GM19043 (cell line): ENCODE results near the gene POLR2H.
A peak's percentile ranks its signal among the peaks of the same experiment; 100 is the strongest.

Source experiments
- ATAC-seq: cut with Tn5 transposase; IDR thresholded peaks from one replicate; pipeline ENCODE4 v1.9.1; 2021; ENCODE audit warnings: low read depth; ENCODE audit not compliant: unreplicated experiment

POLR2H gene

DNA sequence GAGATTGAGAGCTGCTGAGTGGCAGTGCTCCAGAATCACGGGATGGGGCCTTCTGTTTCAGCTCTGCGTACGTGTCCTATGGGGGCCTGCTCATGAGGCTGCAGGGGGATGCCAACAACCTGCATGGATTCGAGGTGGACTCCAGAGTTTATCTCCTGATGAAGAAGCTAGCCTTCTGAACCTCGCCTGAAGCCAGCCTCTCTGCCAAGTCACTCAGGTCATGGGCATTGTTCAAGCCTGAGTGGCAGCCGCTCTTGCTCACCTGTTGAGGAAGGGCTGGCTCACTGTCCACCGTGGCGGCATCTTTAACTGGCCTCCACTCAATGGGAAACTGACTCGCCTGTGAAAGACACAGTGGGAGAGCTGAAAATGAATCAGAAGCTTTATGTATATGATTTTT, 6.6 kb downstream of the POLR2H start:
- no peak for ATAC-seq

DNA sequence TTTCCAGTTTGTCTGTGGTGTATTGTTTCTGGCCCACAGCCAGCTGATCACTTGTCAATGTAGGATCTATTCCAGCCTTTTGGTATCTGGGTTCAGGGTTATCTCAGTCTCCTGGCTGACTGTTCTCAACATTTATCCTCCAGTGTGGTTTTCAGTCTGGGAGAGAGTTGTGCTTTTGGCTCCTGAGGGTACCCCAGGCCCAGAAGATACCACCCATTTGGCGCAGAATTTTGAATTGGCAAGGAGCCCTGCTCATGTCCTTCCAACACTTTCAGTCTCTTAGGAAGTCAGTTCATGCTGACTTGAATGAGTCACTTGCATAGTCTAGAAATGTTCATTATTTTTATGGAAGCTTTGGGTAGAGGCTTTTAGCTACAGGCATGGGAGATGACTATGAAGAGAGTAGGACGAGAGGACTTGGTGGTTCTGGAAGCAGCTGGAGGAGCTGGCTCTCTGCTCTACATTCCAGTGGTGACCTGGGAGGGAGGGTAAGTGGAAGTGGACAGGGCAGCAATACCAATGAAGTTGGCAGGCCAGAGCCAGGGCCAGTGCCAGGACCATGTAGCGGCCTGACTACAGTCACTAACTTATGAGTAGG, 7.2 kb downstream of the POLR2H start:
- ATAC-seq, result no peak

DNA sequence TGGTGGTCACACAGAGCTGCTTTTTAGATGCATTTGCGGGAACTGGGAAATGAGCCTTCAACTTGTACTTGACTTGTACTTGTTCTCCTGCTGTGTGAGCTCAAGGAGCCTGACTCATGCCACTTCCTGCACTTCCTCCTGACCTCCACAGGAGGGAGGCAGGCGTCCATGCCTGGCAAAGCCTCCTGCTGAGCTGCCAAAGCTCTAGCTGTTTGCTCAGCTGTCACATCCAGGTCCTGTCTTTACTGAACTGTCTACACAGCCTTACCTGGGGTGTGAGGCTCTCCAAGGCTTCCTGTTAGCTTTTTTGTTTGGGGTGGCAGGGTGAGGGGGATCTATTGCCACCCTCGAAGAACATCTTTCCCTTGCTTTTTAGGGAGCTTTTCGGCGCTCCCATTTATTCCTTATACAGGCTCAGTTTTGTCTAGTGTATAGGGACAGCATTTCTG, 10.1 kb downstream of the POLR2H start:
- ATAC-seq, result peak; percentile 89

DNA sequence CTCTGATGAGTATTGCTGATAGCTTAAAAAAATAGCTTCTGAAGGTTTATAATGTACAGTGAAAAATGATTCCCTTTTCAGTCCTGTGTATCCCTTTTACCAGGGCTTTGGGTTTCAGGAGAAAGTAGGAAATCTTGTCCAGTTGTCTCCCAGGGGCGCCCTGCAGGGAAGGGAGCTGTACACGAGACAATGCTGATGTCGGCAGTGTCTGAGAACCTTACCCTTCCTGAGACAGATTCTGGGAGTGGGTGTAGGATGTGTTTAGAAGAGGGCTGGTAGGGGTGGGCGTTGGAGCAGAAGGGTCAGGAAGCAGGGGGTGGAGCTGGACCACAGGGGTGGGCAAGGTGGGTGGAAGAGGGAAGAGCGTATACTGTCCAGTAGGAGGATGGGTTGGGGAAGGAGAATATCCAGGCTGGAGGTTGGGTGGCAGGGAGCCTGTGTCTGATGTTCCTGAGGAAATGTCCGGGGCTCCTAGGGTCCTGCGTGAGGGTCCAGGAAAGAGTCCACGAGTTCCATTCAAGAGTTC, 10.8 kb downstream of the POLR2H start:
- ATAC-seq, result no peak

DNA sequence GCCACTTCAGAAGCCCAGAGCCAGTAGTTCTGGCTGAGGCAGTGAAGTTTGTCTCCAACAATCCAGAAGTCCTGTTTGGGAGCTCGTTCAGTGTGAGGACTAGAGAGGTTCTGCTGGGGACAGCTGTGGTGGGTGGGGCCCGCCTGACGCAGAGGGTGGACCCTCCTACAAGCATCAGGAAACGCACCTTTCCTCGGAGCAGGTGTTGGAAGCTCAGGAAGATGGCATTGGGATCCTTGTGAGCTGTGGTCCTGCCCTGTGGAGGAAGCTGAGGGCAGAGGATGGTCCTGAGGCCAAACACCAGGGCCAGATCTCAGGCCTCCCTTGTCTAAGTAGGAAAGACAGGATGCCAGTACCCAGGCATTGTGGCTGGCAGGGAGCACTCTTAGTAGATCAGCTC, 11.4 kb downstream of the POLR2H start:
- ATAC-seq, result no peak

DNA sequence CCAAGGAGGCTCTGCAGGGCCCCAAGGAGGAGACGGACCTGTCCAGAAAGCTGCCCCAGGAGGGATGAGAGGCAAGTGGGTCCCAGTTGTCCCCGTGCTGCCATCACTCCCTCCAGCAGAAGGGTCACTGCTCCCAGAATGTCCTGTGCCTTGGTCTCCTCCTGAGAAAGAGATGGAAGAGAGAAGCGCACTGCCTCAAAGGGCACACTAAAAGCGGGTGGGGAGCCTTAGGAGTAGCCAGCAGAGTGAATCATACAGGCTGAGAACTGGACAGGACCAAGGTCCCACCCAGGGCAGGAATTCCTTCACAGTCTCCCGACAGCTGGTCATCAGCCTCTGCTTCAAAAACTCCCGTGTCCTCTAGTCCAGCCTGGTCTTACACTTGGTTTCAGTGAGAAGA, 11.9 kb downstream of the POLR2H start:
- no peak for ATAC-seq

DNA sequence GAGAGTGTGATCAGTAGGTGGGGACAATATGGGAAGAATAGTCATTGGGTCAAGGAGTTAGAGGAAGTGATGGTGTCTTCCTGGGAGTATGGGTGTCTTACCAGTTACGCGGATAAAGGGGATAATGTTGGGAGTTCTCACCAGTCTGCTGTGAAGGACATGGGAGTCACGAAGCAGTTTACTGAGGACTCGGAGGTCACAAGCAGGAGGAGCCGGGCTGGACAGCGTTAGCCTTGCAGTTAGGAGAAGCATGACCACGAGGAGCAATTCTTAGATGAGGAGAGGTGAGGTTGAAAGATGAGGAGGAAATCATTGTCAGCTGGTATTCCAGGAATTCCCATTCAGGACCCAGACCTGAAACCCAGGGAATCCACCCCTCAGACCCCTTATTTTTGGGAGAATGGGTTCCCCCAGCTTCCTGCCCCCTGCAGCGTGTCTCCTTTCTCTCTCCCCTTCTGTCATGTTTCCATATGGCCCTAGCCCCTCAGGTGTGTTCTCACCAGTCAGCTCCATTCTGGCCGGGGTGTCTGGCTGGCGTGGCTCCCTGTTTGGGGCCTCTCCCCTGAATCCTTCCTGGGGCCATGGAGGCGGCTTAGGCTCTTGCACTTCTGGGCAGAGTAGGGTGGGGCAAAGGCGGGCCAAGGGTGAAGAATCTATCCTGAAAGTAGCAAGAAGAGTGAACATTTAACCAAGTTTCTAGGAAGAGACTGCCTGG, 14.4 kb downstream of the POLR2H start:
- ATAC-seq, result no peak

DNA sequence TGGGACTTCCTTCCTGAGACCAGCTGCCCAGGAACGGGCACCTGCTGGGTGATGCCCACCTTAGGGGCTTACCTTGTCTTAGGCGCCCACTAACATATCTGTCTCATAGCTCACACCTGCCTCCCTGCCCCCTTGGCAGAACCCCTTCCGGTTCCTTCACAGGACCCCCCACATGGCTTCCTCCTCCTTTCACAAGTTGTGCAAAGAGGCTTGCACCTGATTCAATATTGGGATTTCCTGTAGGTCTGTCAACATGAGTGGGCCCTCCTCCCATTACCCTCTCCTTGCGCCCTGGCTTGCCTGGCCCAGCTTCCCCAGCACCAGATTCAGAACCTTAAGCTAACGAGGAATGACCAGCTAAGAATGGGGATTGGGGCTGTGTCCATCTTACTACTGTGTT, 15.9 kb downstream of the POLR2H start:
- ATAC-seq, result no peak

DNA sequence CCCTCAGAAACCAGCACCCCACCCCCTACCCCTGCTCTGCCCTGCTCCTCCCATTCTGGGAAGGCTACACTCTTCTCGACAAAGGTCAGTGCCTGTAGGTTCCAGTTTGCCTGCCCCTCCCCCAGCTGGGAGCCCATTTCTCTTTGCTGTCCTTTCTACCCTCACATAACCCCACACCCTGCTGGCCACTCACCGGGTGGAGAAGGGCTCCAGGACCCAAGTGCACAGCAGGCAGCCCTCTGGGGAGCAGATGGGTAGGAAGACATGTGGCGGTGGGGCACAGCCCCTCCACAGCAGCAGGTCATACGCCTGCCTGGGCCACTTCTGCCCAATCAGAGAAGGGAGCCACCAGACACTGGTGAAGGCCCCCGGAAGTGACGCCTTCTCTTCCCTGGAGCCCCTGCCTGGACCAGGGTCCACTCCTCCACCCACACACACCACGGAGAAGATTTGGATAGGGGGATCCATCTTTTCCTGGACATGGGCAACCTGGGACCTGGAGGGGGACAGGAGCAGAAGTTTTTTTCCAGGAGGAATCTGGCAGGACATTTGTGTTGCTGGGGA, 16.5 kb downstream of the POLR2H start, which contains the start of gene THPO:
Gene THPO (minus strand): TSS at position 326 of the 564 bp plus-strand sequence. CDS start 1,948 bp downstream, outside the sequence.
- ATAC-seq, result no peak

DNA sequence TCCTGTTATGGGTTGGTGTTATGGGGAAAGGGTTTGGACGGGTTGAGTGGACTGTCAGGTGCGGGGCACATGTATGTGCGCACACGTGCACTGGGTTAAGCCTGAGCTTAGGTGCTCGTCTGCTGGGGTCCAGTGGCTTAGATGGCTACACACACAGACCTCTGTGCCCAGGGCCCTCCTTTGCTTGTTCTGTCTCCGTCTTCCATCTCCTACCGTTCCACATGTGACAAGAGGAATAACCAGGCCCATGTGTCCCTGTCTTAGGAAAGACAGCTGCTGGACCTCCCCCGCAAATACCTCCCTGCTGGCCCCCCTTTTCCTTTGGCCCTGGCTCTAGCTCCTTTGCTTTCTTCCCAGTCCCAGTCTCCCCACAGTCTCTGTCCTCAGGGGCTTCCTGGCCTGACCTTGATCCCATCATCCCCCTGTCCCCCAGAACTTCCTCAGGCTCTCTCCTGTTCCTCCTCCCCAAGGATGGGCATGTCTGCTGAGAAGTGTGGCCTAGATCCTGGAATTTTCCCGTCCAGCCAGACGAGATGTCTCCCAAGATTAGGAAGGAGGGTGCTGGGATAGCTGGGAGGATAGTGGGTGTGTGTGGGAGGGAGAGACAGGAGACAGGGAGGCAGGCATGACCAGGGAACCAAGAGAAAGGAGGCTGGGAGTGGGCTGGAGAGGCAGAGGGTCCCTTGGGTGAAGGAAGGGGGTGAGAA, 17.3 kb downstream of the POLR2H start:
- no peak for ATAC-seq

DNA sequence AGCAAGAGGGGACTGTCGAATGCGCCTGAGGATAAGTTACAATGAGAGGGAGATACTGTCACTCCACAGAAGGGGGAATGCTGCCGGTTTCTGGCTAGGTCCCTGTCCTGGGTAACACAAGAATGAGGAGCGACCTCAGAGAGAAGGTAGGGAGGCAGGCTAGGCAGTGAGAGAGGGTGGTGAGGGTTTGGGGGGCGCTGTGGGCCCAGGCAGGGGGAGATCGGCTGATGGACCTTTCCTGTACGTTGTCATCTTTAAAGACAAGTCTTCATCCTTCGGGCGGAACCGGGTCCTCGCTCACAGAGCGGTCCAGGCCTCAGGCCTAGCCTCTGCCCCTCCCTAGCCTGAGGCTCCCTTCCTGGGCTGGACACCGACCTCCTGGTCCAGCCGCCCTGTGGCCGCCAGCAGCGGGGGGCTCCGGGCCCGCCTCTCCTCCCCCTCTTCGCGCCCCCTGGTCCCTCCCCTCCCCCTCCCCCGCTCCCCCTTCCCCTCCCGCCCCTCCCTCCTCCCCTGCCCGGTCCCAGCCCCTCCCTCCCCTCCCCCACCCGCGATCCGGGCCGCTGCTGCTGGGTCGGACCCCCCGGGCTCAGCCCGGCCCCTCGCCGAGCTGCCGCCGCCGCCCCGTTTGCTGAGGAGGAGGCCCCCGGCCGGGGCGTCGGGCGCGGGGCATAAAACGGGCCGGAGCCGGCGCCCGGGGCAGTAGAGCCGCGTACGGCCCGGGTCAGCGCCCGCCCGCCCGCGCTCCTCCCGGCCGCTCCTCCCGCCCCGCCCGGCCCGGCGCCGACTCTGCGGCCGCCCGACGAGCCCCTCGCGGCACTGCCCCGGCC, 18.1 kb downstream of the POLR2H start, which contains the start of gene CHRD:
Gene CHRD (plus strand): TSS at position 697 of the 827 bp plus-strand sequence. CDS start 265 bp downstream, outside the sequence.
- ATAC-seq, result no peak

DNA sequence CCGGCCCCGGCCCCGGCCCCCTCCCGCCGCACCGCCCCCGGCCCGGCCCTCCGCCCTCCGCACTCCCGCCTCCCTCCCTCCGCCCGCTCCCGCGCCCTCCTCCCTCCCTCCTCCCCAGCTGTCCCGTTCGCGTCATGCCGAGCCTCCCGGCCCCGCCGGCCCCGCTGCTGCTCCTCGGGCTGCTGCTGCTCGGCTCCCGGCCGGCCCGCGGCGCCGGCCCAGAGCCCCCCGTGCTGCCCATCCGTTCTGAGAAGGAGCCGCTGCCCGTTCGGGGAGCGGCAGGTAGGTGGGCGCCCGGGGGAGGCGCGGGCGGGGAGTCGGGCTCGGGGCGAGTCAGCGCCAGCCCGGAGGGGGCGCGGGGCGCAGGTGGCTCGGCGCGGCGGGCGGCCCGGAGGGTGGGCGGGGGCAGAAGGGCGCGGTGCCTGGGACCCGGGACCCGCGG, 18.7 kb downstream of the POLR2H start:
- ATAC-seq, result no peak

DNA sequence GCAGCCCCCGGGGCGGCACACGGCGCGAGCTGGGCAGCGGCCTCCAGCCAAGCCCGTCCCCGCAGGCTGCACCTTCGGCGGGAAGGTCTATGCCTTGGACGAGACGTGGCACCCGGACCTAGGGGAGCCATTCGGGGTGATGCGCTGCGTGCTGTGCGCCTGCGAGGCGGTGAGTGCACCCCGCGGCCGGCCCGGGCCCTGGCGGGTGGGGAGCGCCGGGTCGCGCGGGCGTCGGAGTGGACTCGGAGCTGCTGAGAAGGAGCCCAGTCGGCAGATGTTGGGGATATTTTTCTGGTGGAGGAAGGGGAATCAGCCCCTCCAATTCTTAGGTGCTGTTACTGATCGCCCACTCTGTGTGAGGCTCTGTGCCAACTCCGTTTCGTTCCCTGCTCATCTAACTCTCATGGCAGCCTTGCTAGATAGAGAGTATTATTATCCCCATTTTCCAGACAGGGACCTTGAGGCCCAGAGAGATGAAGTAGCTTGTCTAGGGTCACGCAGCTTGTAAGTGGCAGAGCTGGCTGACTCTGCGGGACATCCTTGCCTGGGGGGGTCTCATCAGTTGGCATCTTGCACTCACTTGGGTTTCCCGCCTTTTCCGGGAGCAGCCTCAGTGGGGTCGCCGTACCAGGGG, 19.2 kb downstream of the POLR2H start:
- ATAC-seq, result no peak

DNA sequence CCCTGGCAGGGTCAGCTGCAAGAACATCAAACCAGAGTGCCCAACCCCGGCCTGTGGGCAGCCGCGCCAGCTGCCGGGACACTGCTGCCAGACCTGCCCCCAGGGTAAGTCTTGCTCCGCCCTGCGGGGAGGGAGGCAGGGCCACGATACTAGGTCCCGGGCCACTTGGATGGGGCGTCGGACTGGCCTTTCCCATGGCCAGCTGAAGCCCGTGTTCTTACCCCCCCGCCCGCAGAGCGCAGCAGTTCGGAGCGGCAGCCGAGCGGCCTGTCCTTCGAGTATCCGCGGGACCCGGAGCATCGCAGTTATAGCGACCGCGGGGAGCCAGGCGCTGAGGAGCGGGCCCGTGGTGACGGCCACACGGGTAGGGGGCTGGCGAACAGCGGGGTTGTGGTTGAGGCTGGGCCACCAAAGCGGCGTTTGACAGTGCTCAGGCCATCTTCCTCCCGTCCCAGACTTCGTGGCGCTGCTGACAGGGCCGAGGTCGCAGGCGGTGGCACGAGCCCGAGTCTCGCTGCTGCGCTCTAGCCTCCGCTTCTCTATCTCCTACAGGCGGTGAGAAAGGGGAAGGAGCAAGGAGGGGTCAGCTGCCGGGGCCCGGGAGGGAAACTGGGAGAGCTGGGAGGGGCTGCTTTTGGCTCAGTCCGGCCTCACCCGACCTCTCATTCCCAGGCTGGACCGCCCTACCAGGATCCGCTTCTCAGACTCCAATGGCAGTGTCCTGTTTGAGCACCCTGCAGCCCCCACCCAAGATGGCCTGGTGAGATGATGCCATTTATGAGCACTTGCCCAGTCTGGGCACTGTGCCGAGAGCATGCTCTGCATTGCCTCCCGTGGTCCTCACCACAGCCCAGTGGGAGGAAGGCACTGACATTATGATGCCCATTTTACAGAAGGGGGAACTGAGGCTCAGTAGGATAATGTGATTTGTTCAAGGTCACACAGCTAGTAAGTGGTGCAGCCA, 20.0 kb downstream of the POLR2H start:
- ATAC-seq, result no peak

DNA sequence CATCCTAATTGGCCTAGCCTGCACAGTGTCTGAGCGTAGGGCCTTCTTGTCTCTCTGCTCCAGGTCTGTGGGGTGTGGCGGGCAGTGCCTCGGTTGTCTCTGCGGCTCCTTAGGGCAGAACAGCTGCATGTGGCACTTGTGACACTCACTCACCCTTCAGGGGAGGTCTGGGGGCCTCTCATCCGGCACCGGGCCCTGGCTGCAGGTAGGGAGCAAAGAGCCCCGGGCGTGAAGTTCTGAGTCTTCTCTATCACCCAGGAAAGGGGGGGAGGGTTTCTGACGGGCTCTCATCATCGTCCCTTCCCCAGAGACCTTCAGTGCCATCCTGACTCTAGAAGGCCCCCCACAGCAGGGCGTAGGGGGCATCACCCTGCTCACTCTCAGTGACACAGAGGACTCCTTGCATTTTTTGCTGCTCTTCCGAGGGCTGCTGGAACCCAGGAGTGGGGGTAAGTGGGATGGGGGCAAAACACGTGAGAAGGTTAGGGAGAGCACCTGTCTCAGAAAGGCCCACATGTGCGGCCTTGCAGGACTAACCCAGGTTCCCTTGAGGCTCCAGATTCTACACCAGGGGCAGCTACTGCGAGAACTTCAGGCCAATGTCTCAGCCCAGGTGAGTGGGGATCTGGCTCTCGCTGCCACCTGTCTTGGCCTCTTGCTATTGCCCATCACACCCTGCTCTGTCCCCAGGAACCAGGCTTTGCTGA, 21.0 kb downstream of the POLR2H start:
- ATAC-seq, result no peak

DNA sequence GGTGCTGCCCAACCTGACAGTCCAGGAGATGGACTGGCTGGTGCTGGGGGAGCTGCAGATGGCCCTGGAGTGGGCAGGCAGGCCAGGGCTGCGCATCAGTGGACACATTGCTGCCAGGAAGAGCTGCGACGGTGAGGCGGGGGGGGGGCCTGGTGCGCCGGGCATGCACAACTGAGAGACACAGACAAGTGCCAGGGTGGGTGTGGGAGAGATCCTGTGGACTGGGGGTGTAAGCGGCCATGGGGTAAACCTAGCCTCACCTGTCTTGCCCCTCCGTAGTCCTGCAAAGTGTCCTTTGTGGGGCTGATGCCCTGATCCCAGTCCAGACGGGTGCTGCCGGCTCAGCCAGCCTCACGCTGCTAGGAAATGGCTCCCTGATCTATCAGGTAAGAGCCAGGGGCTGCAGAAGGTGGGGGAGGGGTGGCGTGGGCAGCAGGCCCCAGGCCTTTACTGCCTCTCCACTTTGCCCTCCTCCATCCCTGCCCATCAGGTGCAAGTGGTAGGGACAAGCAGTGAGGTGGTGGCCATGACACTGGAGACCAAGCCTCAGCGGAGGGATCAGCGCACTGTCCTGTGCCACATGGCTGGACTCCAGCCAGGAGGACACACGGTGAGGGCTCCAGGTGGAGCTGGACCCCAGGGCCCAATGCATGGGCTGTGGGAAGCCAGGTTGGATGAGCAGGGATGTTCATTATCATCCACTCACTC, 21.7 kb downstream of the POLR2H start:
- no peak for ATAC-seq

DNA sequence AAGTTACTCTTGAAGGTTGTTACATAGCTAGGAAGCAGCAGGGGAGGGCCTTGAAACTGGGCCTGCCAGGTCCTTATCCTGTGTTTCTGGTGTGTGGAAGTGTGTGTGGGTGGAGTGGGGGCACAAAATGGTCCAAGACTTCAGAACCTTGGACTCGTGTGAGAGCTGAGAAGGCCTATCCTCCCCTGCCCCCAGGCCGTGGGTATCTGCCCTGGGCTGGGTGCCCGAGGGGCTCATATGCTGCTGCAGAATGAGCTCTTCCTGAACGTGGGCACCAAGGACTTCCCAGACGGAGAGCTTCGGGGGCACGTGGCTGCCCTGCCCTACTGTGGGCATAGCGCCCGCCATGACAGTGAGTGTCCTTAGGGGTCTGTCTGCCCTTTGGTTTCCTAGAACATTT, 22.8 kb downstream of the POLR2H start:
- ATAC-seq, result no peak
